Neural cell (in vitro differentiated cells): ENCODE data around the gene PLEKHG3.

Experiments
- CTCF ChIP-seq: fragments of 450-650 bp; IDR thresholded peaks from 2 replicates; pipeline ENCODE4 v1.5.1; 2014; ENCODE audit warnings: antibody characterized with exemption, mild to moderate bottlenecking, moderate library complexity; ENCODE audit not compliant: poor library complexity, severe bottlenecking
- EP300 ChIP-seq: fragments of 450-650 bp; conservative IDR thresholded peaks from 2 replicates; pipeline ENCODE4 v1.6.1; 2014; ENCODE audit warnings: antibody characterized with exemption, mild to moderate bottlenecking, moderate library complexity; ENCODE audit not compliant: poor library complexity, severe bottlenecking
- EZH2 ChIP-seq: fragments of 200-600, 300-800 bp; shearing (Covaris generic), sonication (generic); IDR thresholded peaks from 2 replicates; pipeline ENCODE4 v1.6.1; 2014; ENCODE audit warnings: antibody characterized with exemption, low read length, borderline replicate concordance, mild to moderate bottlenecking; ENCODE audit not compliant: insufficient read depth, poor library complexity, severe bottlenecking
- MXI1 ChIP-seq: fragments of 450-650 bp; conservative IDR thresholded peaks from 2 replicates; pipeline ENCODE4 v1.6.1; 2014; ENCODE audit warnings: antibody characterized with exemption, mild to moderate bottlenecking; ENCODE audit not compliant: poor library complexity, severe bottlenecking
- POLR2AphosphoS5 ChIP-seq: IDR thresholded peaks from 2 replicates; pipeline ENCODE4 v1.6.1; 2012
- RAD21 ChIP-seq: fragments of 450-650 bp; conservative IDR thresholded peaks from 2 replicates; pipeline ENCODE4 v1.6.1; 2014; ENCODE audit warnings: antibody characterized with exemption, mild to moderate bottlenecking, moderate library complexity
- REST ChIP-seq: IDR thresholded peaks from 2 replicates; pipeline ENCODE4 v1.6.1; 2012; ENCODE audit warnings: borderline replicate concordance
- SMC3 ChIP-seq: fragments of 450-650 bp; conservative IDR thresholded peaks from 2 replicates; pipeline ENCODE4 v1.6.1; 2014; ENCODE audit warnings: antibody characterized with exemption, mild to moderate bottlenecking, moderate library complexity; ENCODE audit not compliant: poor library complexity

- TF ChIP-seq CTCF (no peak), RAD21 (no peak), POLR2AphosphoS5 (no peak), EZH2 (no peak), REST (no peak), MXI1 (no peak), SMC3 (no peak), EP300 (no peak)
These were observed 73.2 kb downstream of the PLEKHG3 start for GRCh38 chr14:64777461-64777860.
